Psoas muscle (tissue), 8 donors: ENCODE data around the gene TKFC. TPM values are rescaled to one million over a fixed set of nuclear protein-coding genes. Genes with fewer than 3 reads are reported as not detected.
A peak's percentile ranks its signal among the peaks of the same experiment; 100 is the strongest.

Experiments
- ATAC-seq, 4 donors: fragments of 200-7000 bp; cut with Tn5 transposase; one replicate each; pipeline ENCODE4 v1.9.1; 2020; ENCODE audit warnings: moderate library complexity in 3 of 4, mild to moderate bottlenecking in 2 of 4
- DNase-seq, 2 donors: peaks; one replicate each; pipeline ENCODE4 v3.0.0-alpha.2; 2020
- H3K27ac ChIP-seq: fragments of 200-600 bp; one replicate; pipeline ENCODE4 v1.8.0; 2022
- H3K27me3 ChIP-seq, 3 donors: fragments of 200-600 bp in 1 of 3; one replicate each; pipeline versions ENCODE4 v1.6.1 to v1.8.0; 2013 to 2022; ENCODE audit warnings: low read length in 2 of 3, mild to moderate bottlenecking in 2 of 3, moderate library complexity in 1 of 3; ENCODE audit not compliant: insufficient read depth in 3 of 3
- H3K36me3 ChIP-seq, 2 donors: fragments of 200-600 bp in 1 of 2; one replicate each; pipeline versions ENCODE4 v1.6.1 to v1.8.0; 2013 to 2022; ENCODE audit warnings: low read depth in 1 of 2, mild to moderate bottlenecking in 1 of 2, moderate library complexity in 1 of 2; ENCODE audit not compliant: insufficient read depth in 1 of 2
- H3K4me1 ChIP-seq: fragments of 200-600 bp; one replicate; pipeline ENCODE4 v1.8.0; 2022
- H3K4me3 ChIP-seq: fragments of 200-600 bp; one replicate; pipeline ENCODE4 v1.8.0; 2022; ENCODE audit warnings: mild to moderate bottlenecking
- H3K9me3 ChIP-seq: fragments of 200-600 bp; one replicate; pipeline ENCODE4 v1.8.0; 2022
- CTCF ChIP-seq: fragments of 200-600 bp; IDR thresholded peaks from one replicate; pipeline ENCODE4 v1.8.0; 2022; ENCODE audit warnings: antibody characterized with exemption
- WGBS, 3 donors: extraction: QIAGEN DNeasy Blood & Tissue Kit; methylation state at CpG; one replicate each; pipeline versions ENCODE4 v1.1.6 to v1.1.7; 2013; 5-methylcytosine and 5-hydroxymethylcytosine counted together
- intact Hi-C, 2 donors: fragments of 100-400 bp; cut with DNase I; formaldehyde crosslinking; loops; one replicate each; pipeline versions ENCODE4 v1.11.0 to v1.14.2; 2022
- polyA plus RNA-seq, 3 donors: library from polyadenylated mRNA; stranded (reverse); fragments of 200-250 nt; gene quantifications; one replicate each; pipeline ENCODE4 v1.2.3, GENCODE V29; 2013
- total RNA-seq, 4 donors: library from RNA; stranded (reverse); fragmentation: NEBNext Ultra II Directional in 2 of 4; extraction: Animal tissue kit (Norgen Biotek cat#: 25700) in 2 of 4; gene quantifications; one replicate each; pipeline versions ENCODE4 v1.2.1 to v1.2.4, GENCODE V29; 2021 to 2023
- donor health status: healthy with polysubstance abuse.
- donor health status: DM: no; HTN: no; CAD: no; lungs with moderate emphysema.
- donor health status: Bipolar disorder and iron deficiency.
- donor health status: healthy.
- donor health status: DM: yes; HTN: yes; CAD: no.
- donor health status: DM: no; HTN: no; CAD: no.
- donor health status: DM: no; HTN: no; CAD: no.
- donor health status: DM: yes; HTN: yes; CAD: no.

TKFC gene
- total and polyA plus RNA-seq, 7 donors: 7.2 to 30.4 (median 13.4) TPM

- DNase-seq: no peak
- Histone ChIP-seq H3K4me1 (peaks cover 8% of the 10 kb centered on the region), H3K4me3 (peak overlapping the region; percentile 93), H3K9me3 (no peaks in the 10 kb centered on the region), H3K36me3 (peaks cover 5 to 46% of the 10 kb centered on the region in 2 donors), H3K27me3 (no peaks in the 10 kb centered on the region), H3K27ac (peak overlapping the region; percentile 89)
- peak in 2 of 4 donors; percentile 36 to 39 for ATAC-seq
- no peak for TF ChIP-seq CTCF
- 0 to 2% (median 2%) methylated on average over 15 of the region's 15 CpGs for WGBS, 3 donors
- intact Hi-C loops: no loop called here
Measured at GRCh38 chr11:61392981-61393595, 60.1 kb downstream of the TKFC start.

Other genes starting within 250 kb of the TKFC start
- under 1 TPM in 3 of 4 donors, not detected in 1; 0.08 to 0.17 (median 0.17) TPM for gene CD5, start 230.7 kb upstream of the TKFC start, total RNA-seq
- under 1 TPM in 2 of 3 donors, not detected in 1; 0.04 to 0.05 TPM for gene CD5, start 230.7 kb upstream of the TKFC start, polyA plus RNA-seq
- gene VPS37C, start 171.8 kb upstream of the TKFC start, total RNA-seq: 10 to 100 TPM; 16.9 to 27.3 (median 23.5) TPM
- gene VPS37C, start 171.8 kb upstream of the TKFC start, polyA plus RNA-seq: 10 to 100 TPM; 18.9 to 39.8 (median 25.6) TPM
- under 1 TPM in 1 of 4 donors, not detected in 3; 0.84 TPM for gene PGA3, start 129.7 kb upstream of the TKFC start, total RNA-seq
- gene PGA3, start 129.7 kb upstream of the TKFC start, polyA plus RNA-seq: 1 to 10 TPM in 2 of 3 donors, under 1 TPM in 1; 0.29 to 1.1 (median 1.1) TPM
- gene PGA4, start 110.9 kb upstream of the TKFC start, total RNA-seq: 1 to 10 TPM in 1 of 4 donors, under 1 TPM in 1, not detected in 2; 0.57 to 1.4 TPM
- gene PGA4, start 110.9 kb upstream of the TKFC start, polyA plus RNA-seq: 1 to 10 TPM in 1 of 3 donors, under 1 TPM in 2; 0.08 to 1.1 (median 0.48) TPM
- under 1 TPM in 2 of 4 donors, not detected in 2; 0.19 to 0.42 TPM for gene PGA5, start 92.1 kb upstream of the TKFC start, total RNA-seq
- under 1 TPM in 2 of 3 donors, not detected in 1; 0.17 to 0.44 TPM for gene PGA5, start 92.1 kb upstream of the TKFC start, polyA plus RNA-seq
- gene VWCE, start 37.9 kb upstream of the TKFC start, total RNA-seq: 1 to 10 TPM in 2 of 4 donors, under 1 TPM in 2; 0.84 to 1.4 (median 1.1) TPM
- gene VWCE, start 37.9 kb upstream of the TKFC start, polyA plus RNA-seq: under 1 TPM; 0.23 to 0.57 (median 0.43) TPM
- gene DDB1, start 123 bp upstream of the TKFC start, total RNA-seq: 100 to 1,000 TPM; 156 to 187 (median 175) TPM
- gene DDB1, start 123 bp upstream of the TKFC start, polyA plus RNA-seq: 100 to 1,000 TPM; 111 to 161 (median 131) TPM
- gene CYB561A3, start 28.7 kb downstream of the TKFC start, total RNA-seq: 10 to 100 TPM; 10.3 to 20.6 (median 17.5) TPM
- gene CYB561A3, start 28.7 kb downstream of the TKFC start, polyA plus RNA-seq: 10 to 100 TPM in 2 of 3 donors, 1 to 10 TPM in 1; 7.7 to 25.1 (median 12.1) TPM
- gene TMEM138, start 29.1 kb downstream of the TKFC start, total RNA-seq: 10 to 100 TPM; 12.9 to 28.9 (median 21.0) TPM
- gene TMEM138, start 29.1 kb downstream of the TKFC start, polyA plus RNA-seq: 10 to 100 TPM; 25.2 to 37.0 (median 31.5) TPM
- 1 to 10 TPM; 3.5 to 6.4 (median 4.8) TPM for gene TMEM216, start 59.4 kb downstream of the TKFC start, total RNA-seq
- 10 to 100 TPM in 2 of 3 donors, 1 to 10 TPM in 1; 5.6 to 18.0 (median 10.8) TPM for gene TMEM216, start 59.4 kb downstream of the TKFC start, polyA plus RNA-seq
- gene CPSF7, start 96.7 kb downstream of the TKFC start, total RNA-seq: 10 to 100 TPM; 51.1 to 66.2 (median 55.4) TPM
- gene CPSF7, start 96.7 kb downstream of the TKFC start, polyA plus RNA-seq: 10 to 100 TPM; 28.2 to 48.2 (median 39.9) TPM
- 10 to 100 TPM; 29.4 to 45.2 (median 33.7) TPM for gene SDHAF2, start 96.9 kb downstream of the TKFC start, total RNA-seq
- gene SDHAF2, start 96.9 kb downstream of the TKFC start, polyA plus RNA-seq: 100 to 1,000 TPM in 1 of 3 donors, 10 to 100 TPM in 2; 52.7 to 103 (median 84.4) TPM
- under 1 TPM in 3 of 4 donors, not detected in 1; 0.27 to 0.69 (median 0.64) TPM for gene LRRC10B, start 175.5 kb downstream of the TKFC start, total RNA-seq
- 1 to 10 TPM in 1 of 3 donors, under 1 TPM in 2; 0.24 to 2.1 (median 0.40) TPM for gene LRRC10B, start 175.5 kb downstream of the TKFC start, polyA plus RNA-seq
- gene SYT7, start 247.8 kb downstream of the TKFC start, total RNA-seq: 1 to 10 TPM; 1.9 to 2.8 (median 2.1) TPM
- gene SYT7, start 247.8 kb downstream of the TKFC start, polyA plus RNA-seq: 1 to 10 TPM in 2 of 3 donors, under 1 TPM in 1; 0.96 to 3.5 (median 1.4) TPM